ENCODE results near the gene SNRPA1.

SNRPA1 gene

GRCh38 chr15:101318147-101318819 lies 23.2 kb upstream of the SNRPA1 start:
- DNase-seq: no peak

- no peak for DNase-seq
These were observed 22.4 kb upstream of the SNRPA1 start for GRCh38 chr15:101317336-101317872.

GRCh38 chr15:101316529-101316928 lies 21.5 kb upstream of the SNRPA1 start:
- no peak for DNase-seq

- DNase-seq: no peak
These were observed 20.7 kb upstream of the SNRPA1 start for GRCh38 chr15:101315736-101316135.

GRCh38 chr15:101314336-101315125 lies 19.5 kb upstream of the SNRPA1 start:
- DNase-seq: no peak

GRCh38 chr15:101313041-101313761 lies 18.2 kb upstream of the SNRPA1 start:
- DNase-seq: no peak

GRCh38 chr15:101310508-101310907 lies 15.5 kb upstream of the SNRPA1 start:
- no peak for DNase-seq

GRCh38 chr15:101310161-101310480 lies 15.1 kb upstream of the SNRPA1 start:
- no peak for DNase-seq

- DNase-seq: no peak
These were observed 14.6 kb upstream of the SNRPA1 start for GRCh38 chr15:101309436-101310160.

GRCh38 chr15:101308604-101309435 lies 13.8 kb upstream of the SNRPA1 start:
- no peak for DNase-seq

- DNase-seq: no peak
These were observed 13.0 kb upstream of the SNRPA1 start for GRCh38 chr15:101307897-101308603.

- DNase-seq: no peak
These were observed 12.2 kb upstream of the SNRPA1 start for GRCh38 chr15:101307048-101307896.

- no peak for DNase-seq
These were observed 11.4 kb upstream of the SNRPA1 start for GRCh38 chr15:101306341-101307047.

GRCh38 chr15:101305820-101306255 lies 10.8 kb upstream of the SNRPA1 start:
- no peak for DNase-seq

- DNase-seq: no peak
These were observed 8.4 kb upstream of the SNRPA1 start for GRCh38 chr15:101303408-101303807.

- DNase-seq: no peak
These were observed 1.7 kb upstream of the SNRPA1 start for GRCh38 chr15:101296418-101297405.

- no peak for DNase-seq
These were observed 636 bp upstream of the SNRPA1 start for GRCh38 chr15:101295607-101296161.

GRCh38 chr15:101293122-101293521 lies 1.9 kb downstream of the SNRPA1 start:
- DNase-seq: no peak
